ENCODE measurements around the gene NTRK1. TPM values are rescaled to one million over a fixed set of nuclear protein-coding genes. Genes with fewer than 3 reads are reported as not detected.

NTRK1 gene
- total RNA-seq, 1 experiment from 2014 or later: 0.89 TPM

DNA sequence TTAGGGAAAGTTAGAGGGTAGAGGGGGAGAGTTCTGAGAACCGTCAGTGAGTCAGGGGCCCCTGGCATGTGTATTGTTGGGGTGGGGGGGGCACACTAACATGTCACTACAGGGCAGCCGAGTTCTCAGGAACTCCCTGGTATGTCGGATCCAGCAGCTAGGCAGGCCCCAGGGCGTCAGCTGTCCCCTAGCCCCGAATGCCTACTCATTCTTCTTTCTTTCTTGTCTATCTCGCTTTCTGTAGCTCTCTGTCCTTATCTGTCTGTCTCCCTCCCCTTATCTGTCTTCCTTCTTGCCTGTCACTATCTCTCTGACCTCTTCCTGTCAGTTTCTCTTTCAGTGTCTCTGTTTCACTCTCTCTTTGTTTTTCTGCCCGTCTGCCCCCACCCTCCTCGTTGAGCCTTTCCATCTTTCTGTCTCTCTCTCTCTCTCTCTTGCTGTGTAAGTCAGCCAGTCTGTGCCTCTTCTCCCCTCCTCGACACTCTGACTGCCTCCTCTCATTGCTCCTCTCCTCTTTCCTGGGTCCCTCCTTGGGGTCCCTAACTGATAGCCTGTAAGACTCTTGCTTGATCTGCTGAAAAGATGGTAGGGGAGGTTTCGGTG is 2.4 kb downstream of the NTRK1 start (continued):
- TF ChIP-seq, protein P1, sequence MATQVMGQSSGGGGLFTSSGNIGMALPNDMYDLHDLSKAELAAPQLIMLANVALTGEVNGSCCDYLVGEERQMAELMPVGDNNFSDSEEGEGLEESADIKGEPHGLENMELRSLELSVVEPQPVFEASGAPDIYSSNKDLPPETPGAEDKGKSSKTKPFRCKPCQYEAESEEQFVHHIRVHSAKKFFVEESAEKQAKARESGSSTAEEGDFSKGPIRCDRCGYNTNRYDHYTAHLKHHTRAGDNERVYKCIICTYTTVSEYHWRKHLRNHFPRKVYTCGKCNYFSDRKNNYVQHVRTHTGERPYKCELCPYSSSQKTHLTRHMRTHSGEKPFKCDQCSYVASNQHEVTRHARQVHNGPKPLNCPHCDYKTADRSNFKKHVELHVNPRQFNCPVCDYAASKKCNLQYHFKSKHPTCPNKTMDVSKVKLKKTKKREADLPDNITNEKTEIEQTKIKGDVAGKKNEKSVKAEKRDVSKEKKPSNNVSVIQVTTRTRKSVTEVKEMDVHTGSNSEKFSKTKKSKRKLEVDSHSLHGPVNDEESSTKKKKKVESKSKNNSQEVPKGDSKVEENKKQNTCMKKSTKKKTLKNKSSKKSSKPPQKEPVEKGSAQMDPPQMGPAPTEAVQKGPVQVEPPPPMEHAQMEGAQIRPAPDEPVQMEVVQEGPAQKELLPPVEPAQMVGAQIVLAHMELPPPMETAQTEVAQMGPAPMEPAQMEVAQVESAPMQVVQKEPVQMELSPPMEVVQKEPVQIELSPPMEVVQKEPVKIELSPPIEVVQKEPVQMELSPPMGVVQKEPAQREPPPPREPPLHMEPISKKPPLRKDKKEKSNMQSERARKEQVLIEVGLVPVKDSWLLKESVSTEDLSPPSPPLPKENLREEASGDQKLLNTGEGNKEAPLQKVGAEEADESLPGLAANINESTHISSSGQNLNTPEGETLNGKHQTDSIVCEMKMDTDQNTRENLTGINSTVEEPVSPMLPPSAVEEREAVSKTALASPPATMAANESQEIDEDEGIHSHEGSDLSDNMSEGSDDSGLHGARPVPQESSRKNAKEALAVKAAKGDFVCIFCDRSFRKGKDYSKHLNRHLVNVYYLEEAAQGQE (IDR thresholded peaks at IDR 0.05; ENCODE audit: low read depth): no peak
- TF ChIP-seq FOSL1 (IDR thresholded peaks at IDR 0.05; ENCODE audit: low read depth): no peak
- TF ChIP-seq JUND (IDR thresholded peaks at IDR 0.05): no peak
- no peak for TF ChIP-seq CEBPB (IDR thresholded peaks at IDR 0.05; ENCODE audit: low read depth)
- TF ChIP-seq, protein P2, sequence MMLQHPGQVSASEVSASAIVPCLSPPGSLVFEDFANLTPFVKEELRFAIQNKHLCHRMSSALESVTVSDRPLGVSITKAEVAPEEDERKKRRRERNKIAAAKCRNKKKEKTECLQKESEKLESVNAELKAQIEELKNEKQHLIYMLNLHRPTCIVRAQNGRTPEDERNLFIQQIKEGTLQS (IDR thresholded peaks at IDR 0.05): no peak
- TF ChIP-seq SIN3A (IDR thresholded peaks at IDR 0.05; ENCODE audit: low read depth): no peak

DNA sequence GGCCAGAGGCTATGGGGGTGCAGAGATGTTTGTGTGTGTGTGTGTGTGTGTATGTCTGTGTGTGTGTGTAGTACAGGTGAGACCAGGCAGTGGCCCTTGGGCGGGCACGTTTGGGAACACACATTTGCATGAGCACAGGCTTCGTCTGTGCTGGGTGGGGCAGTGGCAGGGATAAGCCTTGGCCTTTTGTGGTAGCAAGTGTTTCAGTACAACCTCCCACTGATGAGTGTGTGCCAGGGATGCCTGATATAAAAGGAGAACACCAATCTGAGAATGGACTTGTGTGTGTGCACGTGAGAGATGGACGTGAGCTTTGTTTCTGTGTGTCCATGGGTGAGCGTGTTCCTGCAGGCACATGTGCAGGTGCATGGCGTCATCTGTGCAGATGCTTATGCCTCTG is 3.0 kb downstream of the NTRK1 start:
- Histone ChIP-seq H3K4me3 (replicated peaks in 1 of 2; ENCODE audit: low read depth in 1 of 2, low read length in 2 of 2) (no peak overlapping the region), H3K9me2 (ENCODE audit: insufficient read depth) (no peaks in the 10 kb centered on the region), H3K4me2 (ENCODE audit: low read length) (no peak overlapping the region), H3K9ac (ENCODE audit: low read length) (no peak overlapping the region), H3K27ac (ENCODE audit: low read depth, low read length) (no peak overlapping the region), H4K20me1 (ENCODE audit: insufficient read depth) (no peaks in the 10 kb centered on the region), H3K27me3 (ENCODE audit: insufficient read depth, low read length) (peaks cover 3% of the 10 kb centered on the region; the same call in 1 of the 2 replicates), H2AFZ (ENCODE audit: low read depth, low read length, poor library complexity, severe bottlenecking) (no peak overlapping the region), H3K9me3 (ENCODE audit: control insufficient read depth in 1 of 2, insufficient read depth in 1 of 2, low read depth in 1 of 2, low read length in 2 of 2) (no peaks in the 10 kb centered on the region), H3K79me2 (ENCODE audit: insufficient read depth, low read length) (no peaks in the 10 kb centered on the region), H3K4me1 (ENCODE audit: control insufficient read depth in 1 of 2, insufficient read depth in 2 of 2, low read length in 2 of 2) (peaks cover 4 to 17% of the 10 kb centered on the region in 2 experiments; a peak in 3 of 4 replicates), H3K36me3 (ENCODE audit: control insufficient read depth in 1 of 2, insufficient read depth in 2 of 2, low read length in 2 of 2) (no peaks in the 10 kb centered on the region)
- RAD21 ChIA-PET (ENCODE audit: low non-redundant PET in 1 of 2, low total read pairs in 2 of 2, uncharacterized antibody in 2 of 2, unreplicated experiment in 2 of 2): no interaction called here
- POLR2A ChIA-PET: no interaction called here
- no peak for DNase-seq (ENCODE audit: low read depth, low spot score)
- intact Hi-C loops (cut with micrococcal nuclease): no loop called here
- CTCF ChIA-PET: no interaction called here
- no peak for ATAC-seq
- BruUV-seq (replicated peaks): no TSS peak
- TF ChIP-seq, protein P3, sequence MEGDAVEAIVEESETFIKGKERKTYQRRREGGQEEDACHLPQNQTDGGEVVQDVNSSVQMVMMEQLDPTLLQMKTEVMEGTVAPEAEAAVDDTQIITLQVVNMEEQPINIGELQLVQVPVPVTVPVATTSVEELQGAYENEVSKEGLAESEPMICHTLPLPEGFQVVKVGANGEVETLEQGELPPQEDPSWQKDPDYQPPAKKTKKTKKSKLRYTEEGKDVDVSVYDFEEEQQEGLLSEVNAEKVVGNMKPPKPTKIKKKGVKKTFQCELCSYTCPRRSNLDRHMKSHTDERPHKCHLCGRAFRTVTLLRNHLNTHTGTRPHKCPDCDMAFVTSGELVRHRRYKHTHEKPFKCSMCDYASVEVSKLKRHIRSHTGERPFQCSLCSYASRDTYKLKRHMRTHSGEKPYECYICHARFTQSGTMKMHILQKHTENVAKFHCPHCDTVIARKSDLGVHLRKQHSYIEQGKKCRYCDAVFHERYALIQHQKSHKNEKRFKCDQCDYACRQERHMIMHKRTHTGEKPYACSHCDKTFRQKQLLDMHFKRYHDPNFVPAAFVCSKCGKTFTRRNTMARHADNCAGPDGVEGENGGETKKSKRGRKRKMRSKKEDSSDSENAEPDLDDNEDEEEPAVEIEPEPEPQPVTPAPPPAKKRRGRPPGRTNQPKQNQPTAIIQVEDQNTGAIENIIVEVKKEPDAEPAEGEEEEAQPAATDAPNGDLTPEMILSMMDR (IDR thresholded peaks at IDR 0.05 in 2 of 3, conservative IDR thresholded peaks at IDR 0.05 in 1 of 3; ENCODE audit: borderline replicate concordance in 1 of 3, insufficient read depth in 1 of 3, low read depth in 2 of 3, low read length in 2 of 3): no peak
- TF ChIP-seq CEBPB (IDR thresholded peaks at IDR 0.05; ENCODE audit: low read depth) (no peak), TCF7L2 (IDR thresholded peaks at IDR 0.05; ENCODE audit: borderline replicate concordance, extremely low read depth, insufficient read depth, insufficient read length) (no peak), ZFX (IDR thresholded peaks at IDR 0.05) (no peak), RAD21 (IDR thresholded peaks at IDR 0.05; ENCODE audit: low read depth) (no peak), EZH2 (IDR thresholded peaks at IDR 0.05) (no peak), JUND (IDR thresholded peaks at IDR 0.05) (no peak), EGR1 (IDR thresholded peaks at IDR 0.05; ENCODE audit: low read depth) (no peak), CBX3 (IDR thresholded peaks at IDR 0.05; ENCODE audit: low read depth) (no peak), YY1 (IDR thresholded peaks at IDR 0.05; ENCODE audit: extremely low read depth, insufficient replicate concordance, low read depth, low read length) (no peak), ELF1 (IDR thresholded peaks at IDR 0.05; ENCODE audit: borderline replicate concordance, low read depth) (no peak), SP1 (IDR thresholded peaks at IDR 0.05; ENCODE audit: low read depth) (no peak), POLR2AphosphoS5 (IDR thresholded peaks at IDR 0.05; ENCODE audit: low read depth, low read length) (no peak), ZNF274 (IDR thresholded peaks at IDR 0.05; ENCODE audit: low read depth, low read length) (no peak)
- TF ChIP-seq, protein P4, sequence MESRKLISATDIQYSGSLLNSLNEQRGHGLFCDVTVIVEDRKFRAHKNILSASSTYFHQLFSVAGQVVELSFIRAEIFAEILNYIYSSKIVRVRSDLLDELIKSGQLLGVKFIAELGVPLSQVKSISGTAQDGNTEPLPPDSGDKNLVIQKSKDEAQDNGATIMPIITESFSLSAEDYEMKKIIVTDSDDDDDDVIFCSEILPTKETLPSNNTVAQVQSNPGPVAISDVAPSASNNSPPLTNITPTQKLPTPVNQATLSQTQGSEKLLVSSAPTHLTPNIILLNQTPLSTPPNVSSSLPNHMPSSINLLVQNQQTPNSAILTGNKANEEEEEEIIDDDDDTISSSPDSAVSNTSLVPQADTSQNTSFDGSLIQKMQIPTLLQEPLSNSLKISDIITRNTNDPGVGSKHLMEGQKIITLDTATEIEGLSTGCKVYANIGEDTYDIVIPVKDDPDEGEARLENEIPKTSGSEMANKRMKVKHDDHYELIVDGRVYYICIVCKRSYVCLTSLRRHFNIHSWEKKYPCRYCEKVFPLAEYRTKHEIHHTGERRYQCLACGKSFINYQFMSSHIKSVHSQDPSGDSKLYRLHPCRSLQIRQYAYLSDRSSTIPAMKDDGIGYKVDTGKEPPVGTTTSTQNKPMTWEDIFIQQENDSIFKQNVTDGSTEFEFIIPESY (IDR thresholded peaks at IDR 0.05; ENCODE audit: extremely low read depth, insufficient replicate concordance, low read length): no peak

All from HCT116 (cell line).